Chondrocyte (in vitro differentiated cells): ENCODE data around the gene SETX. TPM values are rescaled to one million over a fixed set of nuclear protein-coding genes. Genes with fewer than 3 reads are reported as not detected.

ENCODE experiments used
- DNase-seq: peaks from one replicate; pipeline ENCODE4 v3.0.0; 2021; ENCODE audit warnings: mixed read lengths, low spot score
- H3K27ac Mint-ChIP-seq: one replicate; pipeline ENCODE4 v1.8.0; 2021; ENCODE audit warnings: mild to moderate bottlenecking, moderate library complexity, mixed read lengths; ENCODE audit not compliant: unreplicated experiment
- H3K27me3 Mint-ChIP-seq: 2 replicates; pipeline ENCODE4 v1.8.0; 2021; ENCODE audit warnings: low read depth, mixed read lengths
- H3K36me3 Mint-ChIP-seq: 2 replicates; pipeline ENCODE4 v1.8.0; 2021; ENCODE audit warnings: low read depth, mixed read lengths
- H3K4me1 Mint-ChIP-seq: 2 replicates; pipeline ENCODE4 v1.8.0; 2021; ENCODE audit warnings: low read depth, mild to moderate bottlenecking, mixed read lengths
- H3K4me3 Mint-ChIP-seq: one replicate; pipeline ENCODE4 v1.8.0; 2021; ENCODE audit warnings: mild to moderate bottlenecking, moderate library complexity, mixed read lengths; ENCODE audit not compliant: unreplicated experiment
- H3K9me3 Mint-ChIP-seq: 2 replicates; pipeline ENCODE4 v1.8.0; 2021; ENCODE audit warnings: low read depth, mixed read lengths
- total RNA-seq: library from RNA; stranded (reverse); gene quantifications from 3 replicates; pipeline ENCODE4 v1.2.1, GENCODE V29; 2021
- TF ChIP-seq, protein P1 (sequence below): fragments of 200-600 bp; sonication (generic); IDR thresholded peaks from 2 replicates; pipeline ENCODE4 v1.5.0; 2021; ENCODE audit warnings: antibody characterized with exemption, mild to moderate bottlenecking, moderate library complexity

SETX gene
- total RNA-seq, 1 donor from 2014 or later, result 40.0 TPM

DNA sequence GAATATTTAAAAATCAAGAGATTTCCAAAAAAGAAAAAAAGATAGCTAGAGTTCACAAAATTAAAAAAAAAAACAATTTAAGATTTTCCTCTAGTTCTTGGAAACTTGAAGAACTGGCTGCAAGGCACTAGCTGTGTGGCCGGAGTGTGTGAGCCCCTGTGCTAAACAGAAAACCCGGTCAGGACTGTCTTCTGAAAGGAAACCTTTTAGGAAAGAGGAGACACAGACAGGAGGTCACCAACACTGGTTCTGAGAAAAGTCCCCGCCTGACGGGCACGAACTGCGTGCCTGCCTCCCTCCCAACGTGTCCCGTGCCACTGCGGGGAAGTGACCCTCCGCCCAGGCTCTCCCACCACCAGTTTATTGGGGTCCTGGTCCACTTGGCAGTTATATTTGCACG lies 36.7 kb upstream of the SETX start:
- H3K4me3 Mint-ChIP-seq, result no peak overlapping the region
- no peaks in the 10 kb centered on the region for H3K27me3 Mint-ChIP-seq
- H3K9me3 Mint-ChIP-seq, result no peaks in the 10 kb centered on the region
- H3K4me1 Mint-ChIP-seq, result no peaks in the 10 kb centered on the region
- peaks cover 38% of the 10 kb centered on the region for H3K36me3 Mint-ChIP-seq
- no peak for DNase-seq
- TF ChIP-seq, protein P1, sequence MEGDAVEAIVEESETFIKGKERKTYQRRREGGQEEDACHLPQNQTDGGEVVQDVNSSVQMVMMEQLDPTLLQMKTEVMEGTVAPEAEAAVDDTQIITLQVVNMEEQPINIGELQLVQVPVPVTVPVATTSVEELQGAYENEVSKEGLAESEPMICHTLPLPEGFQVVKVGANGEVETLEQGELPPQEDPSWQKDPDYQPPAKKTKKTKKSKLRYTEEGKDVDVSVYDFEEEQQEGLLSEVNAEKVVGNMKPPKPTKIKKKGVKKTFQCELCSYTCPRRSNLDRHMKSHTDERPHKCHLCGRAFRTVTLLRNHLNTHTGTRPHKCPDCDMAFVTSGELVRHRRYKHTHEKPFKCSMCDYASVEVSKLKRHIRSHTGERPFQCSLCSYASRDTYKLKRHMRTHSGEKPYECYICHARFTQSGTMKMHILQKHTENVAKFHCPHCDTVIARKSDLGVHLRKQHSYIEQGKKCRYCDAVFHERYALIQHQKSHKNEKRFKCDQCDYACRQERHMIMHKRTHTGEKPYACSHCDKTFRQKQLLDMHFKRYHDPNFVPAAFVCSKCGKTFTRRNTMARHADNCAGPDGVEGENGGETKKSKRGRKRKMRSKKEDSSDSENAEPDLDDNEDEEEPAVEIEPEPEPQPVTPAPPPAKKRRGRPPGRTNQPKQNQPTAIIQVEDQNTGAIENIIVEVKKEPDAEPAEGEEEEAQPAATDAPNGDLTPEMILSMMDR, result no peak
- no peak overlapping the region for H3K27ac Mint-ChIP-seq

DNA sequence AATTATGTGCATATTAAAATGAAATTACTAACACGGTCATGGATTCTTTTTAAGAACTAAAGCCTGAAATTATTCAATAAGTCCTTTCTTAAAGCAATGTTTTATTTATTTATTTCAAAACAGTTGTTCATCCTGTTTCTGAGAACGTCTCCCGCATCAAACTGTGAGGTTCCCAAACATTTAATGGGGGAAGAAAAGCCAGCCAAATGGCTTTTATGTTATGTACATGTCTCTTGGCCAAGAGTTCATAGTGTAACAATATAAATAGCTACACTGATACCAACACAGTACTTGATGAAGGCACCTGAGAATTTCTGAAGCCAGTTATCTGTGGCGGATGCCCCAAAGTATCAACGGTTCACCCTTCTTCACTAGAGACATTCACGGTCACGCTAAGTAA lies 36.2 kb upstream of the SETX start:
- Mint-ChIP-seq H3K27me3 (no peaks in the 10 kb centered on the region), H3K27ac (no peak overlapping the region), H3K4me1 (no peaks in the 10 kb centered on the region), H3K9me3 (no peaks in the 10 kb centered on the region), H3K36me3 (peaks cover 40% of the 10 kb centered on the region), H3K4me3 (no peak overlapping the region)
- TF ChIP-seq, protein P1, result no peak
- no peak for DNase-seq

DNA sequence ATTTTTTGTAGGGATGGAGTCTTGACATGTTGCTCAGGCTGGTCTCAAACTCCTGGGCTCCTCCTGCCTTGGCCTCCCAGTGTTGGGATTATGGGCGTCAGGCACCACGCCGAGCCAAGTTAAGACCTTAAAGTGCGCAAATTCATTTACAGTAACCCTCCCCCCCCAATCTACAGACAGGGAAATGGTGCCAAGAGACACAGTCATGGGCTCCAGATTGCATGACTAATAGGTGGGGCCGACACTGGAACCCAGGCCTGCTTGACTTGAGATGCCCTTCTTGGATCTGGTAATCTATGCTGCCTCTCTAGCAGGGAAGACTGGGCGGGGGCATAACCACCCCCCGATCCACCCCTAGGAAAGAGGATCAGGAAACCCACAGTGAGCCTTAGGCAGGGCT lies 32.3 kb upstream of the SETX start:
- DNase-seq, result no peak
- no peak overlapping the region for H3K27ac Mint-ChIP-seq
- no peaks in the 10 kb centered on the region for H3K9me3 Mint-ChIP-seq
- peaks cover 47% of the 10 kb centered on the region for H3K36me3 Mint-ChIP-seq
- TF ChIP-seq, protein P1, result no peak
- no peaks in the 10 kb centered on the region for H3K4me1 Mint-ChIP-seq
- H3K27me3 Mint-ChIP-seq, result no peaks in the 10 kb centered on the region
- no peak overlapping the region for H3K4me3 Mint-ChIP-seq

DNA sequence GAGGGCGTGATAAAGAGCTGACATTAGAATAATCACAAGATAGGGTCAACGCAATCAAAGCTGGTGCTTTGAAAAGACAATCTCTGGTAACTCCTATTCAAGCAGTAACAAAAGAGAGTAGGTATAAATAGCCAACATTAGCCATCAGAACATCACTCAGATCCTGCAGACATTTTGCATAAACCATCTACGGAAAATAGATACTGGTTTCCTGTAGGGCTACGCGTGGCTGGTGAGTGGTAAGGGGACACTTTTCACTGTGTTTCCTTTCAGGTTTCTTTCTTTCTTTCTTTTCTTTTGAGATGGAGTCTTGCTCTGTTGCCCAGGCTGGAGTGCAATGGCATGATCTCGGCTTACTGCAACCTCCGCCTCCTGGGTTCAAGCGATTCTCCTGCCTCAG lies 29.6 kb upstream of the SETX start:
- Mint-ChIP-seq H3K27me3 (no peaks in the 10 kb centered on the region), H3K4me1 (no peaks in the 10 kb centered on the region), H3K4me3 (no peak overlapping the region), H3K9me3 (no peaks in the 10 kb centered on the region), H3K36me3 (peaks cover 30% of the 10 kb centered on the region), H3K27ac (no peak overlapping the region)
- no peak for DNase-seq
- TF ChIP-seq, protein P1, result no peak

DNA sequence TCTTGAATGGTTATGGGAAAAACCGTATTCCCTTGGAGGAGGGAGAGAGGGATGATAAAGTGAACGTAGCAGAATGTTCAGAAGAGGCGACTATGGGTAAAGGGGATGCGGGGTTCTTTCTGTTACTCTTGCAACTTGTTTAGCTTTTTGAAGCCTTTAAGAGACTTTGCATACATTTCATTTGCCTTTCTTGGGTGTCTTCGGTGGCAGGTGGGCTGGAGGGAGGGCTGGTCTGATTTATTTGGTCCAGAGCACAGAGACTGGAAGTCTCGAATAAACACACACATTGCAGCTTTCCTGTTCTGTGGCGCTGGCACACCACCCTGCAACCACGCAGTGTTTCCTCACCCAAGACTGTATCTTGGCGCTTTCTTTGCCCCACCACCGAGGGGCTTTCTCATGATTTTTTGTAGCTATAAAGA lies 28.7 kb upstream of the SETX start:
- TF ChIP-seq, protein P1, result no peak
- H3K4me1 Mint-ChIP-seq, result no peaks in the 10 kb centered on the region
- no peaks in the 10 kb centered on the region for H3K27me3 Mint-ChIP-seq
- no peak overlapping the region for H3K4me3 Mint-ChIP-seq
- no peak overlapping the region for H3K27ac Mint-ChIP-seq
- H3K9me3 Mint-ChIP-seq, result no peaks in the 10 kb centered on the region
- peaks cover 29% of the 10 kb centered on the region for H3K36me3 Mint-ChIP-seq
- DNase-seq, result no peak
